Sigmoid colon (tissue), 7 donors: ENCODE data around the gene PLCH2. TPM values are rescaled to one million over a fixed set of nuclear protein-coding genes. Genes with fewer than 3 reads are reported as not detected.

Source experiments
- DNase-seq: peaks from one replicate; pipeline ENCODE4 v3.0.0-alpha.2; 2019
- H3K27ac ChIP-seq, 4 donors: fragments of 200-600 bp; sonication (generic); one replicate each; pipeline ENCODE4 v1.5.1; 2016 to 2019; ENCODE audit warnings: mild to moderate bottlenecking in 1 of 4
- H3K27me3 ChIP-seq, 3 donors: fragments of 200-600 bp; sonication (generic); one replicate each; pipeline ENCODE4 v1.5.1; 2019; ENCODE audit warnings: mild to moderate bottlenecking in 1 of 3
- H3K36me3 ChIP-seq, 4 donors: fragments of 200-600 bp; sonication (generic); one replicate each; pipeline ENCODE4 v1.5.1; 2016 to 2019
- H3K4me1 ChIP-seq, 4 donors: fragments of 200-600 bp; sonication (generic); one replicate each; pipeline ENCODE4 v1.5.1; 2017 to 2019
- H3K4me3 ChIP-seq, 4 donors: fragments of 200-600 bp; sonication (generic); one replicate each; pipeline ENCODE4 v1.5.1; 2017 to 2019; ENCODE audit warnings: mild to moderate bottlenecking in 2 of 4, moderate library complexity in 1 of 4
- H3K9me3 ChIP-seq, 4 donors: fragments of 200-600 bp in 3 of 4; sonication (generic) in 3 of 4; one replicate each; pipeline versions ENCODE4 v1.5.1 to v1.6.1; 2013 to 2019
- EP300 ChIP-seq, 4 donors: sonication (generic); formaldehyde crosslinking; IDR thresholded peaks; one replicate each; pipeline ENCODE4 v1.6.1; 2017; ENCODE audit warnings: antibody characterized with exemption in 4 of 4
- POLR2A ChIP-seq, 2 donors: fragments of 450-650 bp; IDR thresholded peaks; one replicate each; pipeline ENCODE4 v1.6.1; 2016; ENCODE audit warnings: antibody characterized with exemption in 2 of 2, mild to moderate bottlenecking in 2 of 2, moderate library complexity in 2 of 2
- POLR2AphosphoS5 ChIP-seq, 4 donors: sonication (generic); formaldehyde crosslinking; IDR thresholded peaks; one replicate each; pipeline ENCODE4 v1.6.1; 2017; ENCODE audit warnings: antibody characterized with exemption in 4 of 4
- WGBS, 2 donors: extraction: QIAGEN DNeasy Blood & Tissue Kit; methylation state at CpG; one replicate each; pipeline ENCODE4 v1.1.7; 2013; 5-methylcytosine and 5-hydroxymethylcytosine counted together
- intact Hi-C: fragments of 100-400 bp; cut with DNase I; formaldehyde crosslinking; loops from one replicate; pipeline ENCODE4 v1.15.1; 2023
- polyA plus RNA-seq, 3 donors: library from polyadenylated mRNA; stranded (reverse); fragments of 200-250 nt; gene quantifications; one replicate each; pipeline ENCODE4 v1.2.3, GENCODE V29; 2013
- total RNA-seq, 4 donors: library from RNA; depleted of rRNA; stranded (reverse); fragments of >200 nt; gene quantifications; one replicate each; pipeline ENCODE4 v1.1.0, GENCODE V29; 2016
- TF ChIP-seq, protein P1 (sequence below), 4 experiments: fragments of 450-650 bp in 3 of 4; fragments of 200-600 bp in 1 of 4; IDR thresholded peaks; one replicate each; pipeline ENCODE4 v1.5.1; 2016 to 2019; ENCODE audit warnings: antibody characterized with exemption in 4 of 4, mild to moderate bottlenecking in 3 of 4, moderate library complexity in 2 of 4
- donor health status: healthy with polysubstance abuse.
- donor health status: Bipolar disorder and iron deficiency.
- donor health status: healthy.

The PLCH2 gene
- total and polyA plus RNA-seq, 7 donors: 0.54 to 3.8 (median 1.1) TPM; not detected in 2

GRCh38 chr1:2528611-2528965 lies 52.5 kb downstream of the PLCH2 start:
- Histone ChIP-seq H3K4me3 (no peak overlapping the region), H3K36me3 (no peaks in the 10 kb centered on the region), H3K9me3 (no peaks in the 10 kb centered on the region), H3K27ac (no peak overlapping the region), H3K4me1 (peaks cover 0 to 61% (median 59%) of the 10 kb centered on the region in 4 donors), H3K27me3 (peaks cover 35 to 59% (median 53%) of the 10 kb centered on the region in 3 donors)
- WGBS, 2 donors: 21 to 67% methylated on average over 10 of the region's 10 CpGs
- no peak for DNase-seq
- no peak for TF ChIP-seq POLR2A (IDR thresholded peaks at IDR 0.05)
- no peak for TF ChIP-seq EP300 (IDR thresholded peaks at IDR 0.05)
- TF ChIP-seq, protein P1, sequence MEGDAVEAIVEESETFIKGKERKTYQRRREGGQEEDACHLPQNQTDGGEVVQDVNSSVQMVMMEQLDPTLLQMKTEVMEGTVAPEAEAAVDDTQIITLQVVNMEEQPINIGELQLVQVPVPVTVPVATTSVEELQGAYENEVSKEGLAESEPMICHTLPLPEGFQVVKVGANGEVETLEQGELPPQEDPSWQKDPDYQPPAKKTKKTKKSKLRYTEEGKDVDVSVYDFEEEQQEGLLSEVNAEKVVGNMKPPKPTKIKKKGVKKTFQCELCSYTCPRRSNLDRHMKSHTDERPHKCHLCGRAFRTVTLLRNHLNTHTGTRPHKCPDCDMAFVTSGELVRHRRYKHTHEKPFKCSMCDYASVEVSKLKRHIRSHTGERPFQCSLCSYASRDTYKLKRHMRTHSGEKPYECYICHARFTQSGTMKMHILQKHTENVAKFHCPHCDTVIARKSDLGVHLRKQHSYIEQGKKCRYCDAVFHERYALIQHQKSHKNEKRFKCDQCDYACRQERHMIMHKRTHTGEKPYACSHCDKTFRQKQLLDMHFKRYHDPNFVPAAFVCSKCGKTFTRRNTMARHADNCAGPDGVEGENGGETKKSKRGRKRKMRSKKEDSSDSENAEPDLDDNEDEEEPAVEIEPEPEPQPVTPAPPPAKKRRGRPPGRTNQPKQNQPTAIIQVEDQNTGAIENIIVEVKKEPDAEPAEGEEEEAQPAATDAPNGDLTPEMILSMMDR (IDR thresholded peaks at IDR 0.05): no peak
- no peak for TF ChIP-seq POLR2AphosphoS5 (IDR thresholded peaks at IDR 0.05)
- intact Hi-C loops: loop anchor here (5.0 to 10.0 kb wide), 2 partner anchors 116 to 326 kb away; no protein-coding TSS in a partner anchor

- no peak overlapping the region for H3K27ac ChIP-seq
- no peak for DNase-seq
- 2 to 3% methylated on average over 84 of the region's 84 CpGs for WGBS, 2 donors
- H3K27me3 ChIP-seq: peaks cover 35 to 65% (median 58%) of the 10 kb centered on the region in 3 donors
- no peaks in the 10 kb centered on the region for H3K9me3 ChIP-seq
- H3K4me3 ChIP-seq: peak overlapping the region in 3 of 4 donors; percentile 26 to 29 (median 28)
- H3K4me1 ChIP-seq: peaks cover 0 to 55% (median 53%) of the 10 kb centered on the region in 4 donors
- TF ChIP-seq POLR2AphosphoS5 (IDR thresholded peaks at IDR 0.05): no peak
- TF ChIP-seq, protein P1 (IDR thresholded peaks at IDR 0.05): no peak
- no peak for TF ChIP-seq POLR2A (IDR thresholded peaks at IDR 0.05)
- no peak for TF ChIP-seq EP300 (IDR thresholded peaks at IDR 0.05)
- intact Hi-C loops: loop anchor here (5.0 to 10.0 kb wide), 2 partner anchors 116 to 327 kb away; no protein-coding TSS in a partner anchor
- no peaks in the 10 kb centered on the region for H3K36me3 ChIP-seq
Measured at GRCh38 chr1:2528966-2529783, 53.1 kb downstream of the PLCH2 start.

DNA sequence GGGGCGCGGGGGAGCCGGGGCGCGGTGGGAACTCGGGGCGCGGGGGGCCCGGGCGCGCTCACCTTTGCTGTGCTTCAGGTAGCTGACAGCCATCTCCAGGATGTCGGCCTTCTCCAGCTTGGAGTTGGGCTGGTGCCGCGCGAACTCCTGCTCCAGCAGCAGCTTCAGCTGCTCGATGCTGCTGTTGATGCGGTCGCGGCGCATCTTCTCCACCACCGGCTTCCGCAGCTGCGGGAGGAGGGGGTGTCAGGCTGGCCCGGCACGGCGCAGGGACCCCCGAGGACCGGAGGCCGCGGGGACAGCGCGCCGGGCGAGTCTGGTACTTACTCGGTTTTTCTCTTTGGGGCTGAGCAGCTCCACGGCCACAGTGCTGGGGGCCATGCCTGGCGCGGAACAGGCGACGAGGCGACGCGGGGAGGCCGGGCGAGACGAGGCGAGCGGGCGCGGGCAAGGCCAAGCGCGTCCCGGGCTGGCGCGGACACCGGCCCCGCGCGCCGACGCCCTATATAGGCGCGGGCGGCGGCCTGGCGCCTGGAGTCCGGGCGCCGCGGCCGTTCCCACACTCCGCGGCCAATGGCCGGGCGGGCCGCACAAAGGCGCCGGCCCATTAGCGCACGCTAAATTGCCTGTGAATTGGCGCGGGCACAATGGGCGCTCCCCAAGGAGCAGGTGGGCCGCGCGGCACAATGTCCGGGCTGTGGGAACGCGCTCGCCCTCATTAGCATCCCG lies 53.9 kb downstream of the PLCH2 start, which contains the start of gene HES5:
Gene HES5, minus strand, starts transcription at position 480 of the 729 bp plus-strand sequence. Its CDS starts 99 bp downstream, at position 381.
- Histone ChIP-seq H3K27ac (no peak within 1 kb of the TSS), H3K36me3 (no peaks in the 10 kb centered on the region), H3K4me1 (peaks cover 0 to 47% (median 45%) of the 10 kb centered on the region in 4 donors), H3K9me3 (no peaks in the 10 kb centered on the region), H3K27me3 (peaks cover 39 to 73% (median 66%) of the 10 kb centered on the region in 3 donors), H3K4me3 (peak within 1 kb of the TSS in 3 of 4 donors; percentile 26 to 29 (median 28))
- intact Hi-C loops: loop anchor here (5.0 to 10.0 kb wide), 2 partner anchors 115 to 328 kb away; no protein-coding TSS in a partner anchor
- TF ChIP-seq EP300 (IDR thresholded peaks at IDR 0.05) (no peak), POLR2A (IDR thresholded peaks at IDR 0.05) (no peak), POLR2AphosphoS5 (IDR thresholded peaks at IDR 0.05) (no peak)
- TF ChIP-seq, protein P1 (IDR thresholded peaks at IDR 0.05): no peak
- 1% methylated on average over 91 of the region's 91 CpGs for WGBS, 2 donors
- DNase-seq: no peak

GRCh38 chr1:2530513-2531361 lies 54.6 kb downstream of the PLCH2 start:
- Histone ChIP-seq H3K4me1 (peaks cover 0 to 40% (median 38%) of the 10 kb centered on the region in 4 donors), H3K9me3 (no peaks in the 10 kb centered on the region), H3K27ac (no peak overlapping the region), H3K36me3 (no peaks in the 10 kb centered on the region), H3K27me3 (peaks cover 46 to 81% (median 74%) of the 10 kb centered on the region in 3 donors), H3K4me3 (peak overlapping the region in 3 of 4 donors; percentile 26 to 29 (median 28))
- DNase-seq: no peak
- TF ChIP-seq POLR2AphosphoS5 (IDR thresholded peaks at IDR 0.05) (no peak), POLR2A (IDR thresholded peaks at IDR 0.05) (no peak), EP300 (IDR thresholded peaks at IDR 0.05) (no peak)
- TF ChIP-seq, protein P1 (IDR thresholded peaks at IDR 0.05): no peak
- WGBS, 2 donors: 5 to 12% methylated on average over 30 of the region's 30 CpGs
- intact Hi-C loops: no loop called here
